ENCODE data around the gene KDM7A.

The KDM7A gene

GRCh38 chr7:140201393-140201792 is 24.6 kb upstream of the KDM7A start:
- DNase-seq, result no peak

- DNase-seq, result peak; percentile 65
These were observed 23.5 kb upstream of the KDM7A start for GRCh38 chr7:140200061-140200989.

- no peak for DNase-seq
These were observed 21.2 kb upstream of the KDM7A start for GRCh38 chr7:140197938-140198337.

- DNase-seq, result no peak
These were observed 20.6 kb upstream of the KDM7A start for GRCh38 chr7:140197218-140197890.

- DNase-seq, result peak; percentile 57
These were observed 19.8 kb upstream of the KDM7A start for GRCh38 chr7:140196361-140197217.

- no peak for DNase-seq
These were observed 19.1 kb upstream of the KDM7A start for GRCh38 chr7:140195859-140196258.

GRCh38 chr7:140192620-140193019 is 15.8 kb upstream of the KDM7A start:
- DNase-seq, result no peak

GRCh38 chr7:140192176-140192575 is 15.4 kb upstream of the KDM7A start:
- no peak for DNase-seq

- no peak for DNase-seq
These were observed 13.8 kb upstream of the KDM7A start for GRCh38 chr7:140190588-140190987.

- DNase-seq, result no peak
These were observed 13.1 kb upstream of the KDM7A start for GRCh38 chr7:140189917-140190316.

GRCh38 chr7:140182917-140183316 is 6.1 kb upstream of the KDM7A start:
- DNase-seq, result no peak

- DNase-seq, result peak; percentile 20
These were observed 2.6 kb upstream of the KDM7A start for GRCh38 chr7:140179339-140179738.

- DNase-seq, result peak; percentile 27
These were observed 571 bp downstream of the KDM7A start for GRCh38 chr7:140176122-140176701.

GRCh38 chr7:140175221-140176121 is 1.3 kb downstream of the KDM7A start:
- peak; percentile 98 for DNase-seq

GRCh38 chr7:140174217-140174616 is 2.6 kb downstream of the KDM7A start:
- no peak for DNase-seq

GRCh38 chr7:140170375-140170774 is 6.4 kb downstream of the KDM7A start:
- no peak for DNase-seq

- no peak for DNase-seq
These were observed 8.0 kb downstream of the KDM7A start for GRCh38 chr7:140168816-140169215.

GRCh38 chr7:140165422-140165821 is 11.4 kb downstream of the KDM7A start:
- peak; percentile 32 for DNase-seq

GRCh38 chr7:140162081-140162480 is 14.7 kb downstream of the KDM7A start:
- peak; percentile 41 for DNase-seq

- no peak for DNase-seq
These were observed 15.7 kb downstream of the KDM7A start for GRCh38 chr7:140161047-140161446.

GRCh38 chr7:140160308-140160707 is 16.5 kb downstream of the KDM7A start:
- DNase-seq, result no peak

- no peak for DNase-seq
These were observed 17.3 kb downstream of the KDM7A start for GRCh38 chr7:140159497-140159896.
